Activated CD8-positive, alpha-beta memory T cell treated with anti-CD3 and anti-CD28 coated beads, Interleukin-2, amount 50 U/mL, for 24 hours (primary cell): Measurements from ENCODE around the gene ACTL8.

Experiments used
- DNase-seq: peaks from one replicate; pipeline ENCODE4 v3.0.0-alpha.2; 2020; ENCODE audit errors: extremely low read depth

ACTL8 gene

GRCh38 chr1:17875171-17875881, 120.2 kb downstream of the ACTL8 start:
- DNase-seq = no peak

- DNase-seq = no peak
These were observed 120.7 kb downstream of the ACTL8 start for GRCh38 chr1:17875882-17876280.
